ENCODE results near the gene KCNIP4. TPM values are rescaled to one million over a fixed set of nuclear protein-coding genes. Genes with fewer than 3 reads are reported as not detected.

Gene KCNIP4
- total RNA-seq, 3 donors from 2014 or later: 0.96 to 11.3 (median 2.4) TPM

DNA sequence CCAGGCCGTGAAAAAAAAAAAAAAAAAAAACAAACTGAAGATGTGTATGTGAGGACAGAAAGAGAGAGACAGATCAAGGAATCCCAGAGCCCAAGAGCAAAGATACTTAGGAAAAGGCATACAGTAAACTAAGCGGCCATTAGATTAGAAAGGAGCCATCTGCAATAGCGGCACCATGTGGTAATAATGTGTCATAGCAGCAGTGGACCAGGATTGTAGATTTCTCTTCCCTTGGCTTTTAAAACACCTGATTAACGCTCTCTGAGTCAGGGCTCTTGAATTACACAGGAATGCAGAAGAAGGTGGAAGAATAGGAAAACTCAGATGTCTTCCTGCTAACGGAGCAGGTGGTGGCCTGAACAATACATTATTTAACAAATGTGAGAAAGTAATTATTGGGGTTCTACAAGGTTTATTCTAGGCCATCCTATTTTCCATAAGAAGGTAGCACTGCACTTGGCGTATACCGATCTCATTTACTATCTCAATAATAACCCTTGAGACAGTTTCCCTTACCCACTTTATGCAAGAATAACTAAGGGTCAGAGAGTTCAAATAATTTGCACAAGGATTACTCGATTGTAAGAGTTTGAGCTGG is 182.7 kb downstream of the KCNIP4 start:
- intact Hi-C loops (cut with DNase I, micrococcal nuclease): loop anchor here (5.0 kb wide), 1 partner anchor 254 kb away; no protein-coding TSS in a partner anchor
- TF ChIP-seq, protein P1, sequence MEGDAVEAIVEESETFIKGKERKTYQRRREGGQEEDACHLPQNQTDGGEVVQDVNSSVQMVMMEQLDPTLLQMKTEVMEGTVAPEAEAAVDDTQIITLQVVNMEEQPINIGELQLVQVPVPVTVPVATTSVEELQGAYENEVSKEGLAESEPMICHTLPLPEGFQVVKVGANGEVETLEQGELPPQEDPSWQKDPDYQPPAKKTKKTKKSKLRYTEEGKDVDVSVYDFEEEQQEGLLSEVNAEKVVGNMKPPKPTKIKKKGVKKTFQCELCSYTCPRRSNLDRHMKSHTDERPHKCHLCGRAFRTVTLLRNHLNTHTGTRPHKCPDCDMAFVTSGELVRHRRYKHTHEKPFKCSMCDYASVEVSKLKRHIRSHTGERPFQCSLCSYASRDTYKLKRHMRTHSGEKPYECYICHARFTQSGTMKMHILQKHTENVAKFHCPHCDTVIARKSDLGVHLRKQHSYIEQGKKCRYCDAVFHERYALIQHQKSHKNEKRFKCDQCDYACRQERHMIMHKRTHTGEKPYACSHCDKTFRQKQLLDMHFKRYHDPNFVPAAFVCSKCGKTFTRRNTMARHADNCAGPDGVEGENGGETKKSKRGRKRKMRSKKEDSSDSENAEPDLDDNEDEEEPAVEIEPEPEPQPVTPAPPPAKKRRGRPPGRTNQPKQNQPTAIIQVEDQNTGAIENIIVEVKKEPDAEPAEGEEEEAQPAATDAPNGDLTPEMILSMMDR (IDR thresholded peaks at IDR 0.05): peak; percentile 66
- no peaks in the 10 kb centered on the region for H3K36me3 ChIP-seq (ENCODE audit: low read depth)
- ATAC-seq: peak; percentile 81
- H3K4me3 ChIP-seq: no peak overlapping the region
- H3K4me1 ChIP-seq (ENCODE audit: low read depth): no peaks in the 10 kb centered on the region
- peak in 1 of 3 donors; percentile 60 for DNase-seq
- H3K9me3 ChIP-seq: no peaks in the 10 kb centered on the region

DNA sequence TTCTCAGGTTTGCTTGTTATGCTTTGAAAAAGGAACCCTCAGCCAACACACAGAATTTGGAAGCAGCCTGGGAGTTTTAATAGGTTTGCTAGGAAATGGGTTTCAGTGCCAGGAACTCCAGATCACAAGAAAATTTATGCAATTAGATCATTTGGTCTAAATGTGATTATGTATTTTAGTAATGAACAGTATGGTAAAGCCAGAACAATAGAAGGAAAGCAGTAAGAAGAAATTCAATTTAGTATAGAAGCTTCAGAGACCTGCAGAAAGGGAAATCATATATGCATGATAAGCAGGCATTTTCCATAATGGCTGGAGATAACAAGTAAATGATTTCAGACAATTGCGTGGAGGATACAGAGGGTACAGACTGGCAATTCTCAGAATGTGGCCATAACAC is 184.7 kb downstream of the KCNIP4 start:
- DNase-seq (no peak), ATAC-seq (no peak)
- TF ChIP-seq, protein P1 (IDR thresholded peaks at IDR 0.05): no peak
- Histone ChIP-seq H3K36me3 (ENCODE audit: low read depth) (no peaks in the 10 kb centered on the region), H3K4me3 (no peak overlapping the region), H3K9me3 (no peaks in the 10 kb centered on the region), H3K4me1 (ENCODE audit: low read depth) (no peaks in the 10 kb centered on the region)
- intact Hi-C loops (cut with DNase I, micrococcal nuclease): no loop called here

DNA sequence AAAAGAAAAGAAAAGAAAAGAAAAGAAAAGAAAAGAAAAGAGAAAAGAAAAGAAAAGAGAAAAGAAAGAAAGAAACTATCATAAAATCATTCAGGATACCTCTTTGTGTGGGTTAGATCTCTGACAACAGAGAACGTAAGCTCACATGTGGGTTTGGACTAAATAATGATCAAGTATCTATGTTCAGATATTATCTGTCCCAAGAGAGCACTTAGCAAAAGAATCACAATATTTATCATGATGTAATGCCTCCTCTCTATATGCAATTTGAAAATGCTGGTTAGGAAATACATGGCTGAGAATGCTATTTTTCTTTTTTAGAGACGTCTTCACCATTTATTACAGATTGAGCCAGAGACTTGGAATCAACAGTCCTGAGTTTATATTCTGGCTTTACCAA is 191.3 kb downstream of the KCNIP4 start:
- no peaks in the 10 kb centered on the region for H3K4me1 ChIP-seq (ENCODE audit: low read depth)
- no peaks in the 10 kb centered on the region for H3K9me3 ChIP-seq
- ATAC-seq (no peak), DNase-seq (no peak)
- H3K36me3 ChIP-seq (ENCODE audit: low read depth): no peaks in the 10 kb centered on the region
- intact Hi-C loops (cut with DNase I, micrococcal nuclease): no loop called here
- TF ChIP-seq, protein P1 (IDR thresholded peaks at IDR 0.05): no peak
- no peak overlapping the region for H3K4me3 ChIP-seq

DNA sequence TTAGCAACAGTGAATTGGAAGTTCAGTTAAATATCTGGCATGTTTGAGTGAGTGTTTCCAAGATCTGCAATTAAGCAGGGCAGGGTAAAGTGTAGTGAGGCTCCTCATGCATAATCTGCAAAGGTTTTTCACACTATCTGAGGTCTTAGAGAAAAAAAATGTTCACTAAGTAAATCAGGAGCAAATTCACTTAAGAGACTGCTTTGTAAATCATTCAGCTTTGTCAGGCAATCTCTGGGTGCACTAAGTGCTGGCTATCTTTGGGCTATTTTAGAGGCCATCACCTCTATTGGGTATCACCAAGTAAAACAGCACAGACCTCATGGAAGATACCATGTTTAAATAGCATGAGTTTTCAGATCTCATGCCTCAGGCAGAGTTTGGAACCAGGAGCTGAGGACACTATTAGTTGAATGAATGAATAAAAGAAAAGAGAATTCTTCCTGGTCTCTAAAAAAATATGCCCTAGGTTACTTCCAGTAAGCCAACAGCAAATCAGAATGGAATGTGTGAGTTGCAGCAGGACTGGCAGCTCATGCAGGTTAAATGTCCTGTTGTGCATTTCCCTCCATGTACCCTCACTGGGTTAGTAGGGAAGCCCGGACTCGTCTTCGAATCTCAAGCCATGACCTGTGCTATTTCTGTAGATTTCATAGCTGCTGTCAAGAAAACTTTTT is 195.3 kb downstream of the KCNIP4 start:
- TF ChIP-seq, protein P1 (IDR thresholded peaks at IDR 0.05): no peak
- DNase-seq (no peak), ATAC-seq (no peak)
- Histone ChIP-seq H3K36me3 (ENCODE audit: low read depth) (no peaks in the 10 kb centered on the region), H3K4me3 (no peak overlapping the region), H3K9me3 (no peaks in the 10 kb centered on the region), H3K4me1 (ENCODE audit: low read depth) (no peaks in the 10 kb centered on the region)
- intact Hi-C loops (cut with DNase I, micrococcal nuclease): no loop called here

DNA sequence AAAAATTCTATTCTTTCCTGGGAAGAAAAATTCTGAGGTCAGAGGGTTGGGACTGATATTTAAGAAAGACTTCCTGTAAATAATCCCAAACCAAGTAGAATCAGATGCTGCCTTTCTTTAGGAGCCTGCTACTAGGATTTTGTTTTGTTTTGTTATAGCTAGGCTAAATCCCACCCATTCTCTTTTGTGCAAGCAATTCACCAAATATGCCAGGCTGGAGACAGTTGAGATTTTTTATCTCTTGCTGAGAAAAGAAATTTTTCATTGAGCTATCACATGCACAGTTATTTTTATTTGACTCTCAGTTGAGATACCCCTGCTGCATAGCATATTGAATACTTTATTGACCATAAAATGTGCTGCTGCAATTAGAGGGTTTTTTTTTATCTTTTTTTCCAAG is 196.0 kb downstream of the KCNIP4 start:
- no peak for DNase-seq
- intact Hi-C loops (cut with DNase I, micrococcal nuclease): no loop called here
- H3K36me3 ChIP-seq (ENCODE audit: low read depth): no peaks in the 10 kb centered on the region
- TF ChIP-seq, protein P1 (IDR thresholded peaks at IDR 0.05): no peak
- no peak for ATAC-seq
- no peaks in the 10 kb centered on the region for H3K9me3 ChIP-seq
- H3K4me1 ChIP-seq (ENCODE audit: low read depth): no peaks in the 10 kb centered on the region
- no peak overlapping the region for H3K4me3 ChIP-seq
